Measurements from ENCODE around the gene GALNT2.

Gene GALNT2

DNA sequence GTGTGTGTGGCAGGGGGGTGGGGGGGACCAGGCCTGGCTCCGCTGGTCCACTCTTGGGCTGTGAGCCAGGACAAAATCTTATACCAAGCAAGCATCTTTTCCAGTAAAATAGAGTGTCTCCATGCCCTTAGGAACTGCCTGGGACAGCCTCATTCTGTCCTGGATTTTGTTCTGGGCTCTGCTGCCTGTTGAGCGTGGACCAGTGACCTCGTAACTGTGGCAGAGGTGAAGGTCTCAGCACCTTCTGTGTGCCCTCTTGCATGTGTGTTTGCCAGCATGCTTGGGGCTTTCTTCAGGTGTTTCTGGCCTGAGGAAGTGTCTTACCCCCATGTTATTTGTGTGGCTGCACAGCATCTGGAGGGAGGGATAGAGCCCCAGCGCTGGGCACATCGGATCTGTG, 45.7 kb downstream of the GALNT2 start:
- DNase-seq (ENCODE audit: low spot score): no peak

GRCh38 chr1:230113235-230113592, 46.2 kb downstream of the GALNT2 start:
- DNase-seq (ENCODE audit: low spot score): no peak

DNA sequence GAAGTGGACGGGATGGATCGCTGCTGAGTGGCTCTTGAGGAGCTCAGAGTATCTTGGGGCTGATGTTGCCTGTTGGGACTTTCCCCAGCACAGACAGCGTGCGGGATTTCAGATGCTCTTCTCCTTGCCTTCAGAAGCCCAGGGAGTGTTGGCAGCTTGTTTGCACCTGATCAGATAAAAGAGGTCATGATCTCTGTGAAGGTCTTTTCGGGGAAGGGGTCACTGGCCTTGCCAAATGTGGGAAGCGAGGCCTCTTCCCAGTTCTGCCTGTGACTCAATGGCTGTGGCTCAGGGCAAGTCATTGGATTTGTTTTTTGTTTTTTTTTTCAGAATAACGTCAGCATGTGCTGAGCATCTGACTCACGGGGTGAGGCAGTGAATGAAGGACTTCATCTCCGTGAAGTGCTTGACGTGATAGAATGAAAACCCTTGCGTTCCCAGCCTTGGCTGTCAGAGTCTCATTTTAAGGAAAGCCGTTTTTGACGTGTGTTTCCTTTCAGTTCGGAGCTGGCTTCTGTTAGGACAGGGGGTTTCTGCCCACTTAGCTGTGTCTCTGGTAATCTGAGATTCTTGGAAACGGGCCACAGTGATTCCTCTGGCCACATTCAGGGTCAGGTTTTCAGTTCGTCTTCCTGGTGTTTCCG, 46.7 kb downstream of the GALNT2 start:
- DNase-seq (ENCODE audit: low spot score): no peak

DNA sequence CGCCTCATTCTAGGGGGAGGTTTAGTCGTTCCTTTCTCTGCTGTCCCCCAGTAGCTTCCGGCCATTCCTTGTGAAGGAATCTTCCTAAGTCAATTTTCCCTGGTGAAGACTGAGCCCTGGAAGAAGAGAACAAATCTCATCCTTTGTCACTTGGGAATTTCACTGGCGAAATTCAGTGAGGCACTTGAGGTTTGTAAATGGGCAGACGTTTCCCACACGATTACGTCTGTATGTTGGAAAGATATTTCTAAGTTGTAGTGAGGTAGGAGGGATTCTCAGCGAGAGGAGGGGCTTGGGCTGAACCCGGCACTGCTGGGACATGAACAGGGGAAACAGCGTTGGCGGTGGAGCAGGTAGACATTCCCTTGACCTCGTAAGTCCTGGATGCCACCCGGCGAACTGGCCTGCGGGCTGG, 47.2 kb downstream of the GALNT2 start:
- no peak for DNase-seq (ENCODE audit: low spot score)

DNA sequence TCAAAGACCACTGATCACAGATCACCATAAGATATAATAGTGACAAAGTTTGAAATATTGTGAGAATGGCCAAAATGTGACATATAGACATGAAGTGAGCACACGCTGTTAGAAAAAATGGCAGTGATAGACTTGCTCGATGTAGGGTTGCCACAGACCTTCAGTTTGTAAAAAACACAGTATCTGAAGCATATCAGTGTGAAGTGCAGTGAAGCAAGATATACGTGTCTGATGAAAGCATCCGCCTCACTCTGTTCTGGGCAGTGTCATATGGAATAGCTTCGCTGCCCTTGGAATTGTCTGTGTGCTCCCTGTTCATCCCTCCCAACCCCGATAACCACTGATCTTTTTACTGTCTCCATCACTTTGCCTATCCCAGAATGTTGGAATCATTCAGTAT, 50.7 kb downstream of the GALNT2 start:
- DNase-seq (ENCODE audit: low spot score): no peak

DNA sequence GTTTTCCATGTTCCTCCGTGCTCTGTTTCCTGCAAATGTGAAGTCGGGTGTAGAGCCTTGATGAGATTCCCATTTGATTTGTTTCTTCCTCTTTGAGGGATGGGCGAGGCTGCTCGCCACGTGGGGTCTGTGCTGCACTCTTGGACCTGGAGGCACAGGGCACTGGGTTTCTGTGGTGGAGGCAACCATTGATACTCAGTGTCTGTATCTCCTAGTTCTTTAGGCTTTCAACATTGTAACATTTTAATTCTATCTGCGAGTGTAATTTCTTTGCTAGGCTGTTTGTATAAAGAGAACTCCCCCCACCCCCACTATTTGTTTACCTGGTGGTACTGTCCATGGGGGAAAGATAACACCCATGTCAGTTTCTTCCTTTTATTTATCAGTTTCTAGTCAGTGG, 52.3 kb downstream of the GALNT2 start:
- no peak for DNase-seq (ENCODE audit: low spot score)

GRCh38 chr1:230120289-230120920, 53.4 kb downstream of the GALNT2 start:
- no peak for DNase-seq (ENCODE audit: low spot score)

GRCh38 chr1:230120921-230121381, 53.9 kb downstream of the GALNT2 start:
- no peak for DNase-seq (ENCODE audit: low spot score)

DNA sequence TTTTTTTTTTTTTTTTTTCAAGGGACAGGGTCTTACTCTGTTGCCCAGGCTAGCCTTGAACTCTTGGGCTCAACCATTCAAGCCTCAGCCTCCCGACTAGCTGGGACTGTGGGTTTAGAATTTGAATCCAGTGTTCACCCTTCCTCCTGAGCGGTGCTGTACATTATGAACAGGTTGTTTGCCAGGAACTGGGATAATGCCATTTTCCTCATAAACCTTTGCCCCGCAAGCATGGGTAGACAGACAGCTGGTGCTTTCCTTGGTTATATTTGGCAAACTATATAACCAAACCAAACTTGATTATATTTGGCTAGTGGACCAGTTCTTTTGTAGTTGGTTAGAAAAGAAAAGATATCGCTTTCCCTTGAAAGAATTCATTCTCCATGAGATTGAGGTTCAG, 54.9 kb downstream of the GALNT2 start:
- DNase-seq (ENCODE audit: low spot score): no peak

DNA sequence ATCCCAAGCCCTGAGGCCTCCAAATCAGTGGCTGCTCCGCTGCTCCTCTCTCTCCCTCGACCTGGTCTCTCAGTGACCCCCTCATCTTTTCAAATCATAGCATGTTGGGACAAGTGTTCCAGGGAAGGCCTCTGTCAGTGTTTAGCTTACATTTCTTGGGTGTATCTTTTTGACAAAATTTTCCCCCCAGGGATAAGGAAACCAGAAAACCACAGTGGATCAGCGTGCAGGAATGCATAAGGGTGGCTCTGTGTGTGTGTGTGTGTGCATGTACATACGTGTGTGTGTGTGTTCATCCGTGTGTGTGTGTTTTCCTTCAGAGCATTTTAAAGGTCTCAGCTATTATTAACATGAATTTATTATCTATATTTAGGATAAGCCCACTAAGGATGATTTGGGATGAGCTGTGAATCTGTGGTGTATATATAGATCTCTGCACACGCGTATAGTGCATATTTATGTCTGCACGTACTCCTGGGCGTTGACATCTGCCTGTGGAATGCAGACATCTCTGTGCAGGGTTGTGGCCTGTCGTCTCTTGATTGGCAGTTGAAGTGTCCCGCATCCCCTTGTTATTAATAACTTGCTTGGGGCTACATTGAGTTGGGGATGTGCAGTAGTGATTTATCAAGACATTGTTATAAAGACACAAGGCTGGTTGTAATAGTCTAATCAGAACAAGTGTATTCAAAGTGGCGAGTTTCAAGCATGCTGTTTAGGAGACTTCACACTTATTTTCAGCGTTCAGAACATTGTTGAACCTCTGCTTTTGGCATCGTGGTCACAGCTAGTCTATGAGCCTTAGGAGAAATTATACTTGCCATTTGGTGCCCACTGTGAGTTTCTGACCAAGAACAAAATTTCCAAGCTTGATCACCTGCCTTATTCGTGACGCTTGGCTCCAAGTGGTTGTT, 55.6 kb downstream of the GALNT2 start:
- DNase-seq (ENCODE audit: low spot score): no peak

- DNase-seq (ENCODE audit: low spot score): no peak
Observed at GRCh38 chr1:230123280-230124185, 56.5 kb downstream of the GALNT2 start.

DNA sequence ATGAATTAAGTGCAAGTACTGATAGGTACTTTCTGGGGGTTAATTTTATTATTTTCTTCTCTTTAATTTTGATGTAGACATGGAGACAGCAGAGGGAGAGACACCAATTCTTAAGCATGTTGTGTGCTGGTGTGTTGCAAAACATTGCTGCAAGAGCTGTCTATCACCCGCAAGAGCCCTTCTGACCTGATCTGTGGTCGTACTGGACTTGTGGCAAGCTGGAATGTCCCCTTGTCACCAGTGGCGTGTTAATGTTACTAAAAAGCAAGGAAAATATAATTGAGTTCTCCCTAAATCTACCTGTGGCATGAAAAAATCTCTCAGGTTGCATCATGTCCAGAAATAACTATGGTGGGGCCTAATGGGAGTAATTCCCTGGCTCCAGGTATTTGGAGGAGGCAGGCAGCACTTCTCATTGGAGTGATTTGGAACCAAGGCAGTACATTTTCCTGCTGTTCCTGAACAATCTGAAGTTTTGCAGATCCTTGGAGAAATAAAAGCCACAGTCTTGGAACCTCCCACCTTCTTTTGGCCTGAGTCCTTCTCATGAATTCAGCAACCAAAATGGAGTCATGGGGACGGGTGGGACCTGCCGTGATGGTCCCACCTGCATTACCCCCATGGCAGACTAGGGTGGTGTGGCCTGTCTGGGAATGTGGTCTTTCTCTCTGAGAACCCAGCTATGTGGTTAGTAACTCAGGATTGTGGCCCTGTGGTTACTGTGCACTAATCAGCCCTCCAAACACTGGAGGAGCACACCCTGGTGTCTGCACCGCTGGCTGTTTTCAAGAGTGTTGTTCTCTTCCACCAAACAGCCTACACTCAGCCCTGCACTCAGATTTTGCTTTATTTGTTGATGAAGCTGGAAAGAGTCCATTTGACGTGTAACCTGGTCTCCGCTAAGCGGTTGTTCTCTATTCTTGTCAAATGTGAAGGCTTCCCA, 57.4 kb downstream of the GALNT2 start:
- DNase-seq (ENCODE audit: low spot score): no peak

DNA sequence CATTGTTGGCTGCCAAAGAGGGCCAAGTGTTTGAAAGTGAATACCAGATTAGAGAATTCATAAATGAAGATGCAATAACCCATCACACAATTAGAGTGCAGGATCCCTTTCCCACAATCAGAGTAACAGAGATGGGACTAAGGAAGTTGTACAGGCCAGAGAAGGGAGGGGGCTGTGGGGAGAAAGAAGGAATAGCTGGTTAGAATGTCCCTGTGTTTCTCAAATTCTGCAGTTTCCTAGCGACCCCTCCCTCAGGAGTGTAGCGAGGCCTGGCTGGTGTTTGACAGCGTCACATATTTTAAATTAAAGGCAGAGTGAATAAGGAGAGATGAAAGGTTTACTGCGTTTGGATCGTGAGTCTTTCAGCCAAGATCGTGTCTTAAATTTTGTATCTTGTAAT, 58.1 kb downstream of the GALNT2 start:
- no peak for DNase-seq (ENCODE audit: low spot score)

GRCh38 chr1:230125640-230126528, 58.8 kb downstream of the GALNT2 start:
- no peak for DNase-seq (ENCODE audit: low spot score)

DNA sequence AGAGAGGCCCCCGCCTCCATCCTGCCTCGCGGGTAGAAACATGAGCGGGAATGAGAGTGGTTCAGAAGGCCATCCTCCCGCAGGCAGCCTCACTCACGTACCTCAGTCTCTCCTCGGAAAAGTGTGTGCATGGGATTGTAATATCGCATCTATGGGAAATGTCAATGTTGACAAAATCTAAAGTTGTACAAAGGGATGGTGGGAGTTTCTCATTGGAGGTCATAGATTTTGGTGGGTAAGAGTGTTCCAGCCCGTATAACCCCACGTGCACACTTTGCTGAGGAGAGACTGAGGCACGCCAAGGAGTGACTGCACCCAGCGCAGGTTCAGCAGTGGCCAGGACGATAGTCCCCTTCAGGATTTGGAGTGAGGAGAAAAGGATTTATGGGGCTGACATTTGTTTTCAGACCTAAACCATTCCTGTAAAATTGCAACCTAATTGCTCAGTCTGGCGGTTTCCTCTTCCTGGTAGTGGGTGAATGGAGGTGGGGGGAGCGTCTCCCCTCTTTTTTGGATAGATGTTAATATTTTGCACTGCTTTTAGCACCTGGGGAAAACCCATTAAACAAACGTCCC, 59.6 kb downstream of the GALNT2 start:
- no peak for DNase-seq (ENCODE audit: low spot score)

GRCh38 chr1:230127105-230128054, 60.3 kb downstream of the GALNT2 start:
- no peak for DNase-seq (ENCODE audit: low spot score)

DNA sequence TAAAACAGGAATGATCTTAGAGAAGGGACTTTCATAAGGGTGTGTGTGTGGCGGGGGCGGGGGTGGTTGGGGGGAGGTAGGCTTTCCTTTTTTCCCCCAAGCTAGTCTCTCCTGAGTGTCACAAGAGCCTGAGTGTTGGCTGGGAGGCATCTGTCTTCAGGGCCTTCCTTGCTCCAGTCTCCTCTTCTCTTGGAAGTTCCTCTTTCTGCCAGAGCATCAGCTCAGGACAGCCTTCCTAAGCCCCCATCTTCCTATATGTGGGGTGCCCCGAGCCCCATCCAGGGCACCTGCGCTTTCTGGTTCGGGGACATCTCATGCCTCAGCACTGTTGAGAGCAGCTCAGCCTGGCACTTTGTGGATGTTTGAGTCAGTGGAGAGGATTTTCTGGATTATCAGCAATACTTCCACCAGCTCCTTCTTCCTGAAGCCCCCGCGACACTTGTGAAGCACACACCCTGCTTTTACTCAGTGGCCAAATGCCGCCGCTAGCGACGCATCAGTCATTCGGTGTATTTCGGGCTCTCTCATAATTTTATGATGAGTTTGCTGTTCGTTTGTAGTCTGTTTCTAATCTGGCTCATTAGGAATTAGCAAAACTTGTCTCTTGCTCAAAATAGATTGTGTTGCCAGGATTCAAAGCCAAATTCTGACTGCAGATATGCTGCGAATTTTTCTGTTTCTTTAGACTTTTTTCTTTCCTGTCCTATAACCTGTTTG, 61.7 kb downstream of the GALNT2 start:
- DNase-seq (ENCODE audit: low spot score): no peak

- DNase-seq (ENCODE audit: low spot score): no peak
Observed at GRCh38 chr1:230129341-230129740, 62.3 kb downstream of the GALNT2 start.
